GM12891 (cell line): ENCODE data around the gene PSTPIP1.

Source experiments
- DNase-seq: peaks from one replicate; pipeline ENCODE4 v3.0.0; 2011; ENCODE audit warnings: low spot score; ENCODE audit not compliant: insufficient read length
- FAIRE-seq: peaks from 2 replicates; lab custom pipeline; 2011; peaks lifted over from hg19 to GRCh38; lab: Jason Lieb, UNC
- PAX5 ChIP-seq: IDR thresholded peaks from 2 replicates; pipeline ENCODE4 v1.6.1; 2011; ENCODE audit warnings: low read length, moderate library complexity, mild to moderate bottlenecking; ENCODE audit not compliant: insufficient read depth, severe bottlenecking
- POLR2A ChIP-seq: IDR thresholded peaks from 2 replicates; pipeline ENCODE4 v1.6.1; 2011; ENCODE audit warnings: low read depth, low read length, control low read depth
- POLR2AphosphoS5 ChIP-seq: IDR thresholded peaks from 2 replicates; pipeline ENCODE4 v1.6.1; 2011; ENCODE audit warnings: low read depth, low read length, control low read depth
- POU2F2 ChIP-seq: IDR thresholded peaks from 2 replicates; pipeline ENCODE4 v1.6.1; 2011; ENCODE audit warnings: low read depth, mild to moderate bottlenecking, control low read depth, low read length, moderate library complexity
- SPI1 ChIP-seq: IDR thresholded peaks from 2 replicates; pipeline ENCODE4 v1.6.1; 2011; ENCODE audit warnings: low read depth, low read length, control low read depth
- TAF1 ChIP-seq: IDR thresholded peaks from 2 replicates; pipeline ENCODE4 v1.6.1; 2011; ENCODE audit warnings: low read depth, low read length, control low read depth

PSTPIP1 gene

DNA sequence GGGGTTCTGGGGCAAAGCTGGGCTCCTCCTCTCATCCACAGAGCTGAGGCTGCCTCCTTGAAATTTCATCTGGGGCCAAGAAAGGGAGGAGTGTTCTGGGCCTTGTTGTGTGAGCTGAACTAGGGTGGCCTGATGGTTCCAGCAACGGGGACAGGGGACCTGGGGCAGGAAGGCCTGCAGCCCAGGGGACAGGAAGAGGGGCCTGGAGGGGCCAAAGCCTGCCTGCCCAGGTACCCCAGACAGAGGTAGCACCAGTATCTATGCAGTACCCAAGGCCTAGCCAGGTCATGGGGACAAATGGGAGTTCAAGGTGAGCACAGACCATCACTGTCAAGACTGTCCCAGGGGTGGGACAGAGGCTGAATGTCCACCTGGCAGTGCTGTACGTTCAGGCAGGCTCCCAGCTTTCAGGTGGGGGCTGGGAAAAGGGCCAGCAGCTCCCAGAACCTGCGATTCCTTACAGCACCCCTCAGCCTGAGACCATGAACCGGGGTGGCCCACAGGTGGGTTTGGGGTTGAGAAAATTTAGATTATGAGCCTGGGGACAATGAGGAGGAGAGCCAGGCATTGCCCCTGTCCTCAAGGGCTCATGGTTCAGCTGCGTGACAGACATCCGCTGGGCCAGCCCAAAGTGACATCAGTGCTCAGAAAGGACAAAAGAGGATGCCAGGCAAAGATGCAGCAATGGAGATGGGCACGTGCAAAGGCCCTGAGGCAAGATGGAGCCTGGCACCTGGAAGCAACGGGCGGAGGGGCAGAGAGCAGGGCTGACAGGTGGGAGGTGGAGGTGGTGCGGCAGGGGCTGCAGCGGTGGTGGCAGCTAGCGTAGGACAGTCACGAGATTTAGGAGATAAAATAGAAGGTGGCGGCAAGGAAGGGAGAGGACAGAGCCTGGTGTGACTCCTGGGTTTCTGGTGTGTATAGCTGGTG lies 28.0 kb downstream of the PSTPIP1 start:
- DNase-seq (peak; percentile 20), FAIRE-seq (no peak)
- TF ChIP-seq PAX5 (no peak), SPI1 (no peak), POU2F2 (no peak), POLR2AphosphoS5 (no peak), POLR2A (no peak)

GRCh38 chr15:77023576-77024272 lies 28.8 kb downstream of the PSTPIP1 start:
- DNase-seq (peak; percentile 23), FAIRE-seq (no peak)
- TF ChIP-seq POLR2AphosphoS5, result no peak
- no peak for TF ChIP-seq TAF1
- TF ChIP-seq POLR2A, result no peak
- TF ChIP-seq PAX5, result no peak
- no peak for TF ChIP-seq SPI1

GRCh38 chr15:77024273-77025082 lies 29.6 kb downstream of the PSTPIP1 start:
- TF ChIP-seq POU2F2, result no peak
- TF ChIP-seq TAF1, result no peak
- TF ChIP-seq SPI1, result no peak
- no peak for TF ChIP-seq POLR2A
- TF ChIP-seq PAX5, result no peak
- no peak for TF ChIP-seq POLR2AphosphoS5
- peak; percentile 86 for FAIRE-seq
- peak; percentile 88 for DNase-seq

- no peak for FAIRE-seq
- TF ChIP-seq POU2F2 (no peak), POLR2A (no peak), TAF1 (no peak), SPI1 (no peak)
- peak; percentile 11 for DNase-seq
Measured at GRCh38 chr15:77025083-77025901, 30.4 kb downstream of the PSTPIP1 start.

DNA sequence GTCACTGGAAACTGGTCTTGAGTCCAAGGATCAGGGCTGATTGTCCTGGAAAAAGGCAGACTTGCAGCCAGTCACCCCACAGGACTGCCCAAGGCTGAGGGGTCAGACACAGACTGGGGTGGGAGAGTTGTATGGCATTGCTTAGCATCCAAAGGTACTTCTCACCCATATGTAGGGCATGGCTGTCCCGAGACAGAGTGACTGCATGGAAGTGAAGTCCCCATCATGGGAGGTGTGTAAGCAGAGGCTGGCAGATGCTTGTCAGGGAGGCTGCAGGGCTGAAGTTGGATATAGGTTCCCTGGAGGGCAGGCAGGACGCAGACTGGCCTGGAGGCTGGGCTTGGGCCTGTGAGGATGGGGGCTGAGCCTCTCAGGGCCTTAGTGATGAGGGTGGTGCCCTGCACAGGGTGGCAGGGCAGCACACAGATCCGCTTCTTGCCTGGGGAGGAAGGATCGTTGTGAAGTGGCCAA lies 31.1 kb downstream of the PSTPIP1 start:
- TF ChIP-seq POU2F2 (no peak), POLR2AphosphoS5 (no peak), TAF1 (no peak), POLR2A (no peak), SPI1 (no peak), PAX5 (no peak)
- DNase-seq (no peak), FAIRE-seq (no peak)

DNA sequence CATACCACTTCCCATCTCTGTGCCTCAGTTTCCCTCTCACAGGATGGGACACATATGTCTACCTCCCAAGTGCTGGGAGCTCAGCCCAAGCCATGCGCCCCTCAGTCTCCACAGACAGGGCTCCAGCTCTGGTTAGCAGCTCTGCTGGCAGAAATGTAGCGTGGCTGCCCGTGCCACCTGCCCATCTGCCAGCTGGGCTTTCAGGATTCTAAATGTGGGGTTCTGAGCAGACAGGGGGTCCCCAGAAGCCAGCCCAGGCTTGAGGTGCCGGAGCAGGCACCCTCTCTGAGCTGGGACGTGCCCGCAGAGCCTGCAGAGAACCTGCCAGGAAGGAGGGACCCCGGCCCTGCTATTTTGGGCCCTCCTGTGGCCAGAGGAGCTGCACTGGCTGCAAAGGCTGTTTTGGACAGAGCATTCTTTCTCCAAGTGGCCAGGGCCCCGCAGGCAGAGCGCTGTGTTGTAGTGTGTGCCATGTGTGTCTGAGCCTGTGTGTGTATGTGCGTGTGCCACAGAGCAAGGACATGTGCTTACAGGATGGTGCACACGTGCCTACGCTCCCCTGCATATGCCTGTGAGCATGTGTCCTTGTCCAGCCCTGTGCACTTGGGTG lies 31.7 kb downstream of the PSTPIP1 start:
- DNase-seq (no peak), FAIRE-seq (no peak)
- no peak for TF ChIP-seq SPI1
- no peak for TF ChIP-seq POLR2AphosphoS5
- TF ChIP-seq PAX5, result no peak
- no peak for TF ChIP-seq POU2F2
- TF ChIP-seq TAF1, result no peak
- no peak for TF ChIP-seq POLR2A

GRCh38 chr15:77027111-77027696 lies 32.3 kb downstream of the PSTPIP1 start:
- TF ChIP-seq POLR2A (no peak), POU2F2 (no peak), TAF1 (no peak), PAX5 (no peak), POLR2AphosphoS5 (no peak), SPI1 (no peak)
- FAIRE-seq (no peak), DNase-seq (no peak)
